Activated CD8-positive, alpha-beta memory T cell treated with anti-CD3 and anti-CD28 coated beads for 4 hours (primary cell): Measurements from ENCODE around the gene ALDH1A1.

ENCODE experiments used
- DNase-seq, 2 donors: peaks; one replicate each; pipeline ENCODE4 v3.0.0-alpha.2; 2020; ENCODE audit warnings: low read depth in 2 of 2

Gene ALDH1A1

GRCh38 chr9:72917892-72918509, 34.9 kb downstream of the ALDH1A1 start:
- no peak for DNase-seq

GRCh38 chr9:72915659-72916058, 37.2 kb downstream of the ALDH1A1 start:
- DNase-seq: no peak

- no peak for DNase-seq
These were observed 38.1 kb downstream of the ALDH1A1 start for GRCh38 chr9:72914750-72915149.

- no peak for DNase-seq
These were observed 39.4 kb downstream of the ALDH1A1 start for GRCh38 chr9:72913382-72914009.

GRCh38 chr9:72912476-72913381, 40.1 kb downstream of the ALDH1A1 start:
- no peak for DNase-seq

GRCh38 chr9:72911816-72912215, 41.0 kb downstream of the ALDH1A1 start:
- no peak for DNase-seq

- DNase-seq: no peak
These were observed 41.5 kb downstream of the ALDH1A1 start for GRCh38 chr9:72911247-72911775.

GRCh38 chr9:72909428-72909827, 43.4 kb downstream of the ALDH1A1 start:
- DNase-seq: no peak

- DNase-seq: no peak
These were observed 45.4 kb downstream of the ALDH1A1 start for GRCh38 chr9:72907421-72907820.

- DNase-seq: no peak
These were observed 46.0 kb downstream of the ALDH1A1 start for GRCh38 chr9:72906810-72907209.

GRCh38 chr9:72905514-72906480, 47.1 kb downstream of the ALDH1A1 start:
- no peak for DNase-seq

GRCh38 chr9:72904267-72905093, 48.4 kb downstream of the ALDH1A1 start:
- no peak for DNase-seq

GRCh38 chr9:72903103-72903502, 49.8 kb downstream of the ALDH1A1 start:
- no peak for DNase-seq

- no peak for DNase-seq
These were observed 50.6 kb downstream of the ALDH1A1 start for GRCh38 chr9:72902268-72902667.

- DNase-seq: no peak
These were observed 52.9 kb downstream of the ALDH1A1 start for GRCh38 chr9:72899734-72900477.

GRCh38 chr9:72898784-72899733, 53.8 kb downstream of the ALDH1A1 start:
- DNase-seq: no peak

GRCh38 chr9:72898360-72898759, 54.5 kb downstream of the ALDH1A1 start:
- no peak for DNase-seq

GRCh38 chr9:72897069-72897649, 55.7 kb downstream of the ALDH1A1 start:
- no peak for DNase-seq
